Measurements from ENCODE around the gene TMEM51. TPM values are rescaled to one million over a fixed set of nuclear protein-coding genes. Genes with fewer than 3 reads are reported as not detected.
"Not testable (repeated sequence)": the region's sequence is repeated elsewhere in the genome, so short reads cannot be mapped to it uniquely, and the experiment has no call there.

Gene TMEM51
- total RNA-seq, 3 donors from 2014 or later = 1.6 to 26.3 (median 10.8) TPM

DNA sequence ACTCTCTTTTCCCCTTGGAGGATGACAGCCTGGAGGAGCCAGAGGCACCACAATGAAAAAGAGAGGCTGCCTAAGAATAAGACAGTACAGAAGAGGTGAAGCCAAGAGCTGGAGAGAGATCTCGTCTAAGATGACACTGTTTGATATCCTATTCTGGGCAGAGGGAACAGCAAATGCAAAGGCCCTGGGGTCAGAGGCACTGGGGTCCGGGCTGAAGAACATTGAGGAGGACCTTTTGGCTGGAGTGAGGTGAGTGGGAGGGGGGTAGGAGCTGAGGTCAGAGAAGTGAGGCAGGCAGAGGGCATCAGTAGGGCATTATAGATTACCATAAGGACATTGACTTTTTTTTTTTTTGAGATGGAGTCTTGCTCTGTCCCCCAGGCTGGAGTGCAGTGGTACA is 19.3 kb upstream of the TMEM51 start:
- intact Hi-C loops (cut with DNase I; ENCODE audit: low total_unique reads) = loop anchor here (10.0 kb wide), 1 partner anchor 291 kb away; no protein-coding TSS in a partner anchor
- peaks cover 0 to 7% of the 10 kb centered on the region in 2 donors for H3K9me3 ChIP-seq

DNA sequence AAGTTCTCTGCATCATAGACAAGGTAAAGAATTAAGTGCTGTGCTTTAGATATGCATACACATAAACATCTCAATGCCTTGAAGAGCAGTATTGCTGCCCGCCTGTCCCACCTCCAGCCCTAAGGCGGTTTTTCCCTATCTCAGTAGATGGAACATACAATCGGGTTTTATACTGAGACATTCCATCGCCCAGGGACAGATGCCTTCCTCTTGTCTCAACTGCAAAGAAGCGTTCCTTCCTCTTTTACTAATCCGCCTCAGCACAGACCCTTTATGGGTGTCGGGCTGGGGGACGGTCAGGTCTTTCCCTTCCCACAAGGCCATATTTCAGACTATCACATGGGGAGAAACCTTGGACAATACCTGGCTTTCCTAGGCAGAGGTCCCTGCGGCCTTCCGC is 17.9 kb upstream of the TMEM51 start:
- not testable (repeated sequence) for H3K27ac ChIP-seq; H3K4me3 ChIP-seq; DNase-seq (ENCODE audit: low spot score in 2 of 2); H3K4me1 ChIP-seq; H3K36me3 ChIP-seq; H3K9me3 ChIP-seq; H3K27me3 ChIP-seq
- intact Hi-C loops (cut with DNase I; ENCODE audit: low total_unique reads) = loop anchor here (10.0 kb wide), 1 partner anchor 289 kb away; no protein-coding TSS in a partner anchor

More for the DNA sequence above, 19.3 kb upstream of the TMEM51 start:
- Histone ChIP-seq H3K4me1 (no peaks in the 10 kb centered on the region), H3K36me3 (no peaks in the 10 kb centered on the region), H3K4me3 (no peak overlapping the region), H3K27ac (no peak overlapping the region), H3K27me3 (no peaks in the 10 kb centered on the region)
- DNase-seq (ENCODE audit: low spot score in 2 of 2) = no peak
- no peak for TF ChIP-seq POLR2A (IDR thresholded peaks at IDR 0.05)
- TF ChIP-seq, protein P1, sequence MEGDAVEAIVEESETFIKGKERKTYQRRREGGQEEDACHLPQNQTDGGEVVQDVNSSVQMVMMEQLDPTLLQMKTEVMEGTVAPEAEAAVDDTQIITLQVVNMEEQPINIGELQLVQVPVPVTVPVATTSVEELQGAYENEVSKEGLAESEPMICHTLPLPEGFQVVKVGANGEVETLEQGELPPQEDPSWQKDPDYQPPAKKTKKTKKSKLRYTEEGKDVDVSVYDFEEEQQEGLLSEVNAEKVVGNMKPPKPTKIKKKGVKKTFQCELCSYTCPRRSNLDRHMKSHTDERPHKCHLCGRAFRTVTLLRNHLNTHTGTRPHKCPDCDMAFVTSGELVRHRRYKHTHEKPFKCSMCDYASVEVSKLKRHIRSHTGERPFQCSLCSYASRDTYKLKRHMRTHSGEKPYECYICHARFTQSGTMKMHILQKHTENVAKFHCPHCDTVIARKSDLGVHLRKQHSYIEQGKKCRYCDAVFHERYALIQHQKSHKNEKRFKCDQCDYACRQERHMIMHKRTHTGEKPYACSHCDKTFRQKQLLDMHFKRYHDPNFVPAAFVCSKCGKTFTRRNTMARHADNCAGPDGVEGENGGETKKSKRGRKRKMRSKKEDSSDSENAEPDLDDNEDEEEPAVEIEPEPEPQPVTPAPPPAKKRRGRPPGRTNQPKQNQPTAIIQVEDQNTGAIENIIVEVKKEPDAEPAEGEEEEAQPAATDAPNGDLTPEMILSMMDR (IDR thresholded peaks at IDR 0.05) = no peak
- no peak for TF ChIP-seq POLR2AphosphoS5 (IDR thresholded peaks at IDR 0.05)

DNA sequence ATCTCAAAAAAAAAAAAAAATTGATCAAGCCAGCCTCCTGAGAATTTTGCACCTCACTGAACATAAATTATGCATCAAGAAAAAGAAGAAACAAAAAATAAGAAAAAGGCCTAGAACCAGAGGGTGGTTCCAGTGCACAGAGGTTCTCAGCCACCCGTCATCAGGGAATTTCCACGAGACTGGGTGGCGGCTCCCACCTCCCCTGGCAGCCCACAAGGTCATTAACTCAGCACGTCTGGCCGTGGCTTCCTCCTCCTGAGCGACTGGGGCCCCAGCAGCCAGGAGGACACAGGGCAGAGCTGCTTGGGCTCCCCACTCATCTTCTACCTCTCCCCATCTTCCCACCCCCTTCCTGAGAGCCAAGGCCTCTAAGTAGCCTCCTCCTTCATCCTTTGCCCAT is 15.7 kb upstream of the TMEM51 start:
- TF ChIP-seq POLR2A (IDR thresholded peaks at IDR 0.05) = no peak
- Histone ChIP-seq H3K27ac (no peak overlapping the region), H3K9me3 (no peaks in the 10 kb centered on the region), H3K27me3 (no peaks in the 10 kb centered on the region), H3K36me3 (no peaks in the 10 kb centered on the region), H3K4me1 (no peaks in the 10 kb centered on the region), H3K4me3 (no peak overlapping the region)
- intact Hi-C loops (cut with DNase I; ENCODE audit: low total_unique reads) = loop anchor here (10.0 kb wide), 1 partner anchor 287 kb away; no protein-coding TSS in a partner anchor
- DNase-seq (ENCODE audit: low spot score in 2 of 2) = no peak

DNA sequence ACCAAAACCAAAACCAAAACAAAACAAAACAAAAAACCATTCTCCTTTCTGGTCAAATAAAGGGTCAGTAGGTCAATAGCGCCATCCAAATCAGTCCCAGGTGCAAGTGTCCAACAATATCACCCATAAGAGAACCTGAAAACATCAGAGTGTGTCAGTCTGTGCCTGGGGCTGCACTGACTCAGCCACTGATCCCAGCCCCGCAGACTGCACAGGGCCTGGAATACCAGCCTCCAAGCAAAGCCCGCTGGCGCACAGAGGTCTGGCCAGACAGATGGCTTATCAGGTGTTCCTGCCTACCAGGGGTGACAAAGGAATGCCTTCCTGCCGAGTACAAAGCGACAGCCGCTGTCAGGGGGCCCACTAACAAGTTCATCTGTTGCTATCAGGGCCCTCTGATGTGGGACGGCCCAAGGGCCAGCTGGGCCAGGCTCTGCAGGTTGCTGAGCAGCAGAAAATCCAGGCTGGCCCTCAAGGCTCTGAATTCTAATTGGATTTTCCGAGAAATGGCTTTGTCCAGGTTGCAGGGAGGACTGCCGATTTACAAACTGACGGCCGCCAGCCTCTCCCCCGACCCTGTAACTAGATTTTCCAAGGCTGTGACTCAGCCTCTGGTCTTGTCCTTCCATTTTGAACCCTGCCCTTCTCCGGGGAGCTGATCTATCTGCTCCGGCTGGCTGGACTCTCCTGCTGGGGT is 13.7 kb upstream of the TMEM51 start:
- intact Hi-C loops (cut with DNase I; ENCODE audit: low total_unique reads) = loop anchor here (10.0 kb wide), 2 partner anchors 285 to 1965 kb away; no protein-coding TSS in a partner anchor
- no peaks in the 10 kb centered on the region for H3K4me1 ChIP-seq
- TF ChIP-seq POLR2AphosphoS5 (IDR thresholded peaks at IDR 0.05) = no peak
- TF ChIP-seq, protein P1 (IDR thresholded peaks at IDR 0.05) = no peak
- TF ChIP-seq POLR2A (IDR thresholded peaks at IDR 0.05) = no peak
- no peak overlapping the region for H3K27ac ChIP-seq
- H3K36me3 ChIP-seq = no peaks in the 10 kb centered on the region
- no peaks in the 10 kb centered on the region for H3K27me3 ChIP-seq
- no peak for DNase-seq (ENCODE audit: low spot score in 2 of 2)
- H3K9me3 ChIP-seq = no peaks in the 10 kb centered on the region
- no peak overlapping the region for H3K4me3 ChIP-seq

DNA sequence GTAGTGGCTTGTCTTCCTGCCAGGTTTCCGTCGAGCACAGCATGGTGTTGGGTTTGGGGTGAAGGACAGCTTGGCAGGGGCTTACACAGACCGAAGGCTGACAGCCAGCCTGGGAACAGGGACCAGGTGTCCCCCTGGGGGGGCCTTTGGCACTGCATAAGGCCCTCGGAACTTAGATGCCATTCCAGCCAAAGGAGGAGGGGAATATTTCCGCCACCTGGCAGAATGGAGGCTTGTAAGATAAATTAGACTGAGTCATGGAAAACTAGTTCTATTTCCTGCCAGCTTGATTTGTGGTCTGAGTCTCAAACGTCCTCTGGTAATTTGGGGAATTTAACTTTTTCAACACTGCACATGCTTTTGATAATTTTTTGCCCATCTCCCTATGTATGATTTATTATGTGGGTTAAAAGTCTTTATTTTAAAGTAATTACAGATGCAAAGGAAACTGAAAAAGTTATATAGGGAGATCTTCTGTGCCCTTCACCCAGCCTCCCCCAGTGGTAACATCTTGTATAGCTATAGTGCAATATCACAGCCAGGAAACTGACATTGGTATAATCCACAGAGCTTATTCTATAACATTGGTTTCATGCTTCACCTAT is 11.5 kb upstream of the TMEM51 start:
- H3K4me1 ChIP-seq = no peaks in the 10 kb centered on the region
- intact Hi-C loops (cut with DNase I; ENCODE audit: low total_unique reads) = loop anchor here (10.0 kb wide), 1 partner anchor 1963 kb away; no protein-coding TSS in a partner anchor
- no peak overlapping the region for H3K4me3 ChIP-seq
- H3K27me3 ChIP-seq = no peaks in the 10 kb centered on the region
- TF ChIP-seq POLR2AphosphoS5 (IDR thresholded peaks at IDR 0.05) (no peak), POLR2A (IDR thresholded peaks at IDR 0.05) (no peak)
- TF ChIP-seq, protein P1 (IDR thresholded peaks at IDR 0.05) = no peak
- DNase-seq (ENCODE audit: low spot score in 2 of 2) = no peak
- H3K27ac ChIP-seq = peak overlapping the region in 1 of 2 donors; percentile 11
- no peaks in the 10 kb centered on the region for H3K36me3 ChIP-seq
- H3K9me3 ChIP-seq = no peaks in the 10 kb centered on the region

DNA sequence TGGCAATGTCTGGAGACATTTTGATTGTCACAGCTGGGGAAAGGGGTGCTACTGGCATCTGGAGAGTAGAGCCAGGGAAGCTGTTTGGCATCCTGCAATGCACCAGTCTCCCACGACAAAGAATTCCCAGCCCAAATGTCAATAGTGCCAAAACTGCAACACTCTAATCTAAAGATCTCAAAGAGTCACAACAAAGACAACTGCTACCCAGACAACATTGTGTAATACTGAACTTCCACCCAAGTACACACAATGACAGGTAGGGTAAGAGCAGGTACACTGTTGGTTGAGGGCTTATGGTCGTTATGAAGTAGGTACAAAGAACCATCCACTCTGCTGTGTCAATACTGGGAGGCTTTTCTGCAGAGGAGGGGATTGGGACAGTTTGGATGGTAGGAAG is 8.2 kb upstream of the TMEM51 start:
- no peaks in the 10 kb centered on the region for H3K9me3 ChIP-seq
- intact Hi-C loops (cut with DNase I; ENCODE audit: low total_unique reads) = loop anchor here (10.0 kb wide), 1 partner anchor 1959 kb away; no protein-coding TSS in a partner anchor
- no peak overlapping the region for H3K4me3 ChIP-seq
- no peaks in the 10 kb centered on the region for H3K36me3 ChIP-seq
- no peaks in the 10 kb centered on the region for H3K4me1 ChIP-seq
- no peak for TF ChIP-seq POLR2A (IDR thresholded peaks at IDR 0.05)
- TF ChIP-seq, protein P1 (IDR thresholded peaks at IDR 0.05) = no peak
- TF ChIP-seq POLR2AphosphoS5 (IDR thresholded peaks at IDR 0.05) = no peak
- H3K27me3 ChIP-seq = no peaks in the 10 kb centered on the region
- no peak for DNase-seq (ENCODE audit: low spot score in 2 of 2)
- no peak overlapping the region for H3K27ac ChIP-seq

All from breast epithelium (tissue), 4 donors.